Activated CD4-positive, alpha-beta T cell treated with anti-CD3 and anti-CD28 coated beads for 4 hours (primary cell): ENCODE results near the gene TDG.

Experiments used
- DNase-seq, 2 donors: peaks; one replicate each; pipeline ENCODE4 v3.0.0-alpha.2; 2020

TDG gene

GRCh38 chr12:103965590-103966504 is at the start of gene TDG:
Gene TDG (plus strand): TSS chr12:103965872. CDS start chr12:103966038, 166 bp downstream.
- DNase-seq, result peak; percentile 96

- no peak for DNase-seq
These were observed 47.8 kb upstream of the TDG start for GRCh38 chr12:103917873-103918272.

- DNase-seq, result peak; percentile 35 to 42
These were observed 40.7 kb upstream of the TDG start for GRCh38 chr12:103924761-103925641.

GRCh38 chr12:103928682-103929045 is 37.0 kb upstream of the TDG start:
- DNase-seq, result peak; percentile 25 to 42

- DNase-seq, result peak; percentile 82 to 86
These were observed 36.5 kb upstream of the TDG start for GRCh38 chr12:103929046-103929783.

- DNase-seq, result no peak
These were observed 36.0 kb upstream of the TDG start for GRCh38 chr12:103929784-103930033.

GRCh38 chr12:103930034-103930786 is 35.5 kb upstream of the TDG start, which contains the start of gene HSP90B1:
Gene HSP90B1 (plus strand): TSS chr12:103930410. CDS start chr12:103930516, 106 bp downstream.
- DNase-seq, result peak; percentile 100

GRCh38 chr12:103930787-103931735 is 34.6 kb upstream of the TDG start:
- peak; percentile 17 to 25 for DNase-seq

GRCh38 chr12:103933237-103933636 is 32.4 kb upstream of the TDG start:
- no peak for DNase-seq

GRCh38 chr12:103936679-103937078 is 29.0 kb upstream of the TDG start:
- no peak for DNase-seq

- DNase-seq, result no peak
These were observed 20.7 kb upstream of the TDG start for GRCh38 chr12:103944964-103945363.

- DNase-seq, result no peak
These were observed 17.7 kb upstream of the TDG start for GRCh38 chr12:103947871-103948555.

GRCh38 chr12:103948746-103949406 is 16.8 kb upstream of the TDG start:
- DNase-seq, result no peak

GRCh38 chr12:103952497-103952896 is 13.2 kb upstream of the TDG start:
- no peak for DNase-seq

GRCh38 chr12:103955811-103956508 is 9.7 kb upstream of the TDG start:
- no peak for DNase-seq

- DNase-seq, result no peak
These were observed 9.1 kb upstream of the TDG start for GRCh38 chr12:103956509-103957027.

- DNase-seq, result no peak
These were observed 7.7 kb upstream of the TDG start for GRCh38 chr12:103957865-103958388.

GRCh38 chr12:103958621-103959020 is 7.1 kb upstream of the TDG start:
- no peak for DNase-seq
